GM18526 (cell line): ENCODE results near the gene CD4.

Source experiments
- POLR2A ChIP-seq: IDR thresholded peaks from 3 replicates; pipeline ENCODE4 v1.6.1; 2011; ENCODE audit not compliant: insufficient read length; ENCODE audit errors: extremely low read depth

The CD4 gene

GRCh38 chr12:6759741-6760140 is 29.6 kb upstream of the CD4 start:
- no peak for TF ChIP-seq POLR2A

DNA sequence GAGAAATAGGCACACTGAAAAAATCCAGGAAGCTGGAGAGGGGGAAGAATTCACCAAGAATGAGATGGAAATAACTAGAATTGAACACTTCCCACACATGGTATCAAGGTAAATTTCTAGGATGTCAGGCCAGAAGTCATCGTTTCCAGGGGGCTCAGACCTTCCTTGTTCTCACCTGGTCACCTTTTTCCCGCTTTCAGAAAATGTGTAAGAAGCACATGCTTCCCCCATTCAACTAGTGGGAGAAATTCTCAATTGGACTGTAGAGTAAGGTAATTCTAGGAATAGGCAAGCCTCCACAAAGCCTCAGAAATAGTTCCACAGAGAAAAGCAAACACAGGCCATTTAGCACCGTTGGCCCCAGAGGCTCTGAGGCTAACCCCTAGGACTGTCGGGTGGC is 25.9 kb upstream of the CD4 start:
- no peak for TF ChIP-seq POLR2A

DNA sequence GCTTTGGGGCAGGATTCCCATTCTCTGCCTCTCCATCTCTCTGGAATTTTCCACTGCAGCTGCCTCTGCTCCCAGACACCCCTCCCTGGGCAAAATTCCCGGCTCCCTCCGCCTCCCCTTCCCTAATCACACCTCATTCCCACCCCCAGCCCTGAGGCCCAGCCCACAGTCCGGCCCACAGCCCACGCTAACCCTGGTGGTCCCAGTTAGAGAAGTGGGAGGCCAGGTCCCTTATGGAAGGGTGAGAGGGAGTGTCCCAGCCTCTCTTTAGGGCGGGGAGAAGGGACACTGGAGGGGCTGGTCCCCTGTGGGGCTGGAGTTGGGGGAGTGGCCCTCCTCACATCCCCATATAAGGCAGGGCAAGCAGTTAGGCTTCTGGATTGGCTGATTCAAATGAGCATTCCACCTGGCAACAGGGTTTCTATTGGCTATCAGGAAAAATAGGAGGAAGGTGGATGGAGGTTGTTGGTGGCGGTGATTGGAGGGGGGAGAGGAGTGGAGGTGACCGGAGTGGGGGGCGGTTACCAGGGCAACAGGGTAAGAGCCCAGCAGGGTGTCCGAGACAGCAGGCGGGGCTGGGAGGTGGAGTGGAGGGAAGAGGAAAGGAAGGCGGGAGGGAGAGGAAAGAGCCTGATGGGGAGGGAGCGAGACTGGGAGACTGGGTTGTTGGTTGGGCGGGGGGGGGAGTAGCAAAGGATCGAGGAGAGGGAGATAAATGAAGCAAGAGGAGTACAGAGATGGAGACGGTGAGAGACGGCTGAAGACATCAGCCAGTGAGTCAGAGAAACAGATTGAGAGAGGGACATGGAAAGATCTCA is 25.1 kb upstream of the CD4 start:
- TF ChIP-seq POLR2A = no peak

DNA sequence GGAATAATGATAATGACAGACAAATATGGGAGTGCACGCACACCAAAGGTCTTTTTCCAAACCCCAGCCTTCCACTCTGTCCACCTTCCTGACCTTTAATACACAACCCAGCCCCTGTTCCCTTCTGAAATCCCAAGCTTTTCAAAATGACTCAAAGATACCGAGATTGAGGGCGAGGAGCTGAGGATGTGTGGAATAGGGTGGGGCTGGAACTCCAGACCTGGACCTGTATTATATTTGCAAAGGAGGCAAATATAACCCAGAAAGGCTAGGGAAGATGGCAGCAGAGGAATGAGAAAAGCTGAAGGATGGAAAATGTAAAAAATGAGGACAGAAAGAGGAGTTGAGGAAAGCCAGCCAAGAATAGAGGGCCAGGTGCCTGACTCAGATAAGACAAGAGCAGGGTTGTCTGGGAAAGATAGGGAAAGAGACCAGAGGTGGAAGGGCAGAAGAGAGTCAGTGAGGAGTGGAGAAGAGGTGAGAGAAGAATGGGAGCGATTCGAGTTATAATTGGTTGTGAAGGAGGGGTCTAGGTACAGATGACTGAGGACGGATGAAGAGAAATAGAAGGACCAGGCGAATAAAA is 24.2 kb upstream of the CD4 start:
- no peak for TF ChIP-seq POLR2A

GRCh38 chr12:6765634-6766581 is 23.4 kb upstream of the CD4 start, which contains the start of gene PTMS:
PTMS (plus strand) TSS chr12:6766363; CDS start chr12:6766706, 343 bp downstream.
- TF ChIP-seq POLR2A = peak; percentile 59

GRCh38 chr12:6766651-6767349 is 22.5 kb upstream of the CD4 start:
- peak; percentile 33 for TF ChIP-seq POLR2A

- TF ChIP-seq POLR2A = no peak
Observed at GRCh38 chr12:6767353-6768319, 21.7 kb upstream of the CD4 start.

GRCh38 chr12:6768437-6768914 is 20.9 kb upstream of the CD4 start:
- TF ChIP-seq POLR2A = no peak

GRCh38 chr12:6768990-6769389 is 20.3 kb upstream of the CD4 start:
- no peak for TF ChIP-seq POLR2A

DNA sequence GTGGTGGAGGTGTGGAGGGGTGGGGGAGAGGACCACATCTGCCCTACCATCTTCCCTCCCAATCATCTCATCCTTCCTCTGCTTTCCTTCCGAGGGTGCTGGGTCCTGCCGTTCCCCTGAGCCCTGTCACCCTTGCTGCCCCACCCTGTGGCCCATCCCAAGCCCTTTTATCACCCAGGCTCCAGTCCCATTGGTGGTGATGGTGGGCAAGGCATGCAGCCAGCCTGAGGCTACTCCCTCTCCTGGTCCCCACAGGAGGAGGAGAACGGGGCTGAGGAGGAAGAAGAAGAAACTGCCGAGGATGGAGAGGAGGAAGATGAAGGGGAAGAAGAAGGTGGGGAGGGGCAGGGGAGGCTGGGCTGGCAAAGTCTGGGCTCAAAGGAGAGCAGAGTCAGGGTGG is 19.7 kb upstream of the CD4 start:
- no peak for TF ChIP-seq POLR2A

- TF ChIP-seq POLR2A = no peak
Observed at GRCh38 chr12:6770094-6770493, 19.2 kb upstream of the CD4 start.

DNA sequence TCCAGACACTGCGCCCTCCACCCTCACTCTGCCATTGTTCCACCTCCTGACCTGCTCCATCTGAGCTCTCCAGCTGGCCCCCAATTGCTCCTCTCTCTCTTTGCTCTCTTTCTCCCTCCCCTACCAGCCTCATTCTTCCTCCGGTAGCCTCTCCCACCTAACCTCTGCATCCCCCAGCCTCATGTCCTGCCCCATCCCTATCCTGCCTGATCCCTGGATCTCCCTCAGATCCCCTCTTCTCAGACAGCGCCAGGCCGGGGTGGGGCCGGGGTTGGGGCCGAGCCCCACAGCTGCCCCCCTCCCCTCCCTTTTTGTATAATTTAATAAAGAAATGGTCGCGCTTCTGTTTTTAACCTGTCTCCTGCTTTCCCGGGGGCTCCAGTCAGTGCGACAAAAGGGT is 18.7 kb upstream of the CD4 start:
- no peak for TF ChIP-seq POLR2A

GRCh38 chr12:6771091-6771495 is 18.2 kb upstream of the CD4 start:
- no peak for TF ChIP-seq POLR2A

GRCh38 chr12:6771509-6772330 is 17.6 kb upstream of the CD4 start:
- TF ChIP-seq POLR2A = no peak
